Measurements from ENCODE around the gene RLBP1.

The RLBP1 gene

GRCh38 chr15:89184357-89184756, 37.0 kb downstream of the RLBP1 start:
- no peaks in the 10 kb centered on the region for H3K36me3 ChIP-seq (ENCODE audit: control insufficient read depth, low read length)
- no peak overlapping the region for H3K4me3 ChIP-seq (ENCODE audit: low read length)
- no peaks in the 10 kb centered on the region for H3K9me3 ChIP-seq (ENCODE audit: control insufficient read depth, insufficient read depth, low read length)
- H3K27me3 ChIP-seq (ENCODE audit: control insufficient read depth, low read length): no peaks in the 10 kb centered on the region
- H3K27ac ChIP-seq (ENCODE audit: low read depth, low read length): no peak overlapping the region
- H4K20me1 ChIP-seq (ENCODE audit: control insufficient read depth, insufficient read depth, low read depth, low read length): no peaks in the 10 kb centered on the region
- no peaks in the 10 kb centered on the region for H3K4me1 ChIP-seq (ENCODE audit: control insufficient read depth, low read length)
- H3K9me2 ChIP-seq (replicated peaks; ENCODE audit: control insufficient read depth, low read length): no peaks in the 10 kb centered on the region
- H3K79me2 ChIP-seq (ENCODE audit: control insufficient read depth, low read length): no peaks in the 10 kb centered on the region
- H3F3A ChIP-seq (ENCODE audit: control insufficient read depth, insufficient read depth): no peaks in the 10 kb centered on the region
- H3K4me2 ChIP-seq (ENCODE audit: low read length): no peak overlapping the region
- no peak for TF ChIP-seq EZH2phosphoT487 (IDR thresholded peaks at IDR 0.05; ENCODE audit: borderline replicate concordance, low read length)
- TF ChIP-seq CTCF (IDR thresholded peaks at IDR 0.05; ENCODE audit: low read depth, low read length, poor library complexity, severe bottlenecking): no peak

- H3K4me1 ChIP-seq (ENCODE audit: control insufficient read depth, low read length): no peaks in the 10 kb centered on the region
- H3K4me3 ChIP-seq (ENCODE audit: low read length): no peak overlapping the region
- H3K9me2 ChIP-seq (replicated peaks; ENCODE audit: control insufficient read depth, low read length): no peaks in the 10 kb centered on the region
- H3F3A ChIP-seq (ENCODE audit: control insufficient read depth, insufficient read depth): no peaks in the 10 kb centered on the region
- H3K79me2 ChIP-seq (ENCODE audit: control insufficient read depth, low read length): no peaks in the 10 kb centered on the region
- H3K27ac ChIP-seq (ENCODE audit: low read depth, low read length): no peak overlapping the region
- H4K20me1 ChIP-seq (ENCODE audit: control insufficient read depth, insufficient read depth, low read depth, low read length): no peaks in the 10 kb centered on the region
- H3K4me2 ChIP-seq (ENCODE audit: low read length): no peak overlapping the region
- H3K36me3 ChIP-seq (ENCODE audit: control insufficient read depth, low read length): 0 out of 2 replicates have a peak, but pooled peaks cover 3% of the 10 kb centered on the region
- no peaks in the 10 kb centered on the region for H3K27me3 ChIP-seq (ENCODE audit: control insufficient read depth, low read length)
- no peaks in the 10 kb centered on the region for H3K9me3 ChIP-seq (ENCODE audit: control insufficient read depth, insufficient read depth, low read length)
- TF ChIP-seq EZH2phosphoT487 (IDR thresholded peaks at IDR 0.05; ENCODE audit: borderline replicate concordance, low read length): no peak
- no peak for TF ChIP-seq CTCF (IDR thresholded peaks at IDR 0.05; ENCODE audit: low read depth, low read length, poor library complexity, severe bottlenecking)
Observed at GRCh38 chr15:89179966-89180875, 41.2 kb downstream of the RLBP1 start.

GRCh38 chr15:89178307-89178977, 42.9 kb downstream of the RLBP1 start:
- TF ChIP-seq CTCF (IDR thresholded peaks at IDR 0.05; ENCODE audit: low read depth, low read length, poor library complexity, severe bottlenecking) (no peak), EZH2phosphoT487 (IDR thresholded peaks at IDR 0.05; ENCODE audit: borderline replicate concordance, low read length) (no peak)
- Histone ChIP-seq H3K36me3 (ENCODE audit: control insufficient read depth, low read length) (0 out of 2 replicates have a peak, but pooled peaks cover 3% of the 10 kb centered on the region), H3K9me3 (ENCODE audit: control insufficient read depth, insufficient read depth, low read length) (no peaks in the 10 kb centered on the region), H3K27ac (ENCODE audit: low read depth, low read length) (no peak overlapping the region), H4K20me1 (ENCODE audit: control insufficient read depth, insufficient read depth, low read depth, low read length) (no peaks in the 10 kb centered on the region), H3K4me1 (ENCODE audit: control insufficient read depth, low read length) (no peaks in the 10 kb centered on the region), H3F3A (ENCODE audit: control insufficient read depth, insufficient read depth) (no peaks in the 10 kb centered on the region), H3K79me2 (ENCODE audit: control insufficient read depth, low read length) (no peaks in the 10 kb centered on the region), H3K27me3 (ENCODE audit: control insufficient read depth, low read length) (no peaks in the 10 kb centered on the region), H3K4me3 (ENCODE audit: low read length) (no peak overlapping the region), H3K4me2 (ENCODE audit: low read length) (no peak overlapping the region), H3K9me2 (replicated peaks; ENCODE audit: control insufficient read depth, low read length) (no peaks in the 10 kb centered on the region)

Data from DOHH2 (cell line).